HG03045 (cell line): ENCODE data around the gene GSTM3.
"Not testable (repeated sequence)": the region's sequence is repeated elsewhere in the genome, so short reads cannot be mapped to it uniquely, and the experiment has no call there.

Experiments used
- ATAC-seq: cut with Tn5 transposase; IDR thresholded peaks from one replicate; pipeline ENCODE4 v1.9.1; 2021; ENCODE audit warnings: mild to moderate bottlenecking, moderate library complexity; ENCODE audit not compliant: unreplicated experiment

Gene GSTM3

DNA sequence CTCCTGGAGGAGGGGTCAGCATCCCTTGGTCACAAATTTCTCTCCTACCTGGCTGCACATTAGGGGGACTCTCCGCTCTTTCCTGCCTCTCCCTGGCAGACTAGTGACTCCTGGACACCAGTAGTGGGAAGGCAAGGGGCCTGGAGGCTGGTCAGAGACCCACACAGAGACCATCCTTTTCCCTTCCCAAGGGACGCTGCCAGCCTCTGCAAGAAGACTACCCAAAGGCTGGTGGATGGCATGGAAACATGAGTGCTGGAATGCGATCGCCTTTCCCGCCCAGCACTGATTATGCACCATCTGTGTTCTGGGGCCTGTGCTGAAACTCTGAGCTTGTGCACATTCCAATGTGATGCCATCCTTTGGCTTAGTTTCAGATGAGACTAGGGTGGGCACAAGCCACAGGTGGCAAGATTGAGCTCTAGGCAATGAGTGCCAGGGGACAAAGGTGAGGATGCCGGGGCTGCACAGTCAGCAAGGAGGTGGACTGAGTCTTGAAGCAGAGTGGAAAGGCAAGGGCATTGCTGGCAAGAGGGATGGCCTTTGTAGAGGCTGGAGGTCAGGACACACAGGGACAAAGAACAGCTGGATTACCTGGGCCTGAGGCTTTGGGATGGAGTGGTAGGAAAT is 35.5 kb upstream of the GSTM3 start:
- ATAC-seq: no peak

DNA sequence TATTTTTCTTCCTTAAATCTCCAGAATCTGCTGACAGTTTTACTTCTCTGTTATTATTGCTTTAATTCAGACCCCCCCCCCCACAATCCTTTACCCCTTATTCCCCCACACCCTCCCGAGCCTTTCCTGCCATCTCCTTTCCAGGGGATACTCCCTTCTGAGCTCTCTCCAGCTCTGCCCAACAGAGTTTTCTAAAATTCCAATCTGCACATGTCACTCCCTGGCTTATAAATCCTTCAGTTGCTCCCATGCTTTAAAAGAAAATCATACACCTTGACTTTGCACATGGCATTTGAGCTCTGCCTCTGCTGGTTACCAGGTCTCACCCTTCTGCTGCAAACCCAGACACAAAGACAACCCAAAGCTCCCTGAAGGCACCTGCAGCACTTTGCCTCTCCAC is 34.6 kb upstream of the GSTM3 start:
- no peak for ATAC-seq

DNA sequence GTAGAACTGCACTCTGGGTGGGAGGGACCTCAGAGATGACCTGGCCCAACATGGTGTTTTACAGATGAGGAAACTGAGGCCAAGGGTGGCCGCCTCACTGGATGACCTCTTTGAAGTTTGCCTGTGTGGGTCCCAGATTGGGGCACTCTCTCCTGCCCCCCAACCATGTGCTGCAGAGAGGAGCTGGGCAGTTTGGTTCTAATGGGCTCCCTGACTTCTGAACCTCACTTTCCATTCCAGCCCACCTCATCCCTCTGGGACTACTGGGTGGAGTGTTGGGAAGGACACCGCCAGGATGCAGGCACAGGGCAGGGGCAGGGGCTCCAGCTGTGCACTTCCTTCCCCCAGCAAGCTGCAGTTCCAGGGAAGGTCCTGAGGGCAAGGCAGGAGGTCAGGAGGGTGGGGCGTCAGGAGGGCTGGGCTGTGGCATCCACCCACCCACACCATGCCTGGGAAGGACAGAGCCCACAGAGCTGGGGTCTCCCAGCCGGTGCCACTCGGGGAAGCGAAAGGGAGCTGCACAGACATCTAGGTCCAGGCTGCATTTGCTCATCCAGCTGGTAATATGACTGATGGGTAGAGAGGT is 33.2 kb upstream of the GSTM3 start:
- no peak for ATAC-seq

DNA sequence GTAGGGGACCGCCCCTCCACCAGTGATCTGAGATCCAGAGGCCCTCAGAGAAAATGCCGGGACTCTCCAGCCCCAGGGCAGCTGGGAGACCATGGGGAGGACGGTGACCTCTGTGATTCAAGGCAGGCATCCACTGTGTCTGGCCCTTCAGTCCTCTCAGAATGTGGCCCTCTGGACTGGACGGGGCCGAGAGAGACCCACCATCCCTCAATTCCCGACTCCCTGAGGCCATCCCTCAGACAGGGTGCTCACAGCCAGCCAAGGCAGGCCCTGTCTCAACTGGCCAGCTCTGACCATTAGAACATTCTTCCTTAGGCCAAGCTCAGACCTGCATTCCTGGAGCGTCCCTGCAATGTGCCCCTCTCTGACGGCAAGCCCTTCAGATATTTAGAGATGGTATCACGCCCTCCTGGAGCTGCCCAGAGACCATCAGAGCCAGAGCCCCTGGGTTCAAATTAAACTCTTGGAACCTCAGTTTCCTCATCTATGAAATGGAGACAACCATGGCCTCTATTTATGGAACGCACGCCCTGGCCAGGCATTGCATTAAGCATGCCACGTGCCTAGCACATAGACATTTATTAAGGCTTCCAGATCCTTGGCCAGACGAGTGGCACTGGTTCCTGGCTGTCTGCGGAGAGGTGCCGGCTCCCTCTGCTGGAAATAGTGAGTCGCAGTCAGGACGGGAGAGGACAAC is 32.5 kb upstream of the GSTM3 start:
- no peak for ATAC-seq

DNA sequence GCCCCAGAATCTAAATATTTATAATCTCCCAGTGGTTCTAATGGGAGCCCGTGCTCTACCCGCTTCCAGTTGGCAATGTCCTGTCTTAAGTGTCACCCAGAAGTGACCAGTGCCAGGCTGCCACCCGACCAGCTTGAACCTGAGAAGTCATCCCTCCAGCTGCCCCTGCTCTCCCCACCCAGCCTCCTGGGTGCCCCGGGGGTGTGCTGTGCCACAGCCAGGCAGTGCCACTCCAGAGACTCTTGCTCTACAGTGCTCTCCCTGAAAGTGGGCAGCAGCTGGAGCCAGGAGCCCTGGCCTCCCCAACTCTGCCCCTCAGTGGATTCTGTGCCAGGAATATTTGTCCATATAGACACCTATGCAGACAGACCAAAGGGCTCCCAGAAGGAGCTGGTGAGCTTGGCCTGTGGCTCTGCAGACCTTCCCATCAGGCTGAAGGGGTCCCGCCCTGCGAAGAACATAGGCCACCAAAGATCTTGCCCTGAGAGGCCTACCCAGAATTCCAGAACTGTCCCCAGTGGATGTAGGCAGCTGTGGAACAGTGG is 31.9 kb upstream of the GSTM3 start:
- ATAC-seq: no peak

DNA sequence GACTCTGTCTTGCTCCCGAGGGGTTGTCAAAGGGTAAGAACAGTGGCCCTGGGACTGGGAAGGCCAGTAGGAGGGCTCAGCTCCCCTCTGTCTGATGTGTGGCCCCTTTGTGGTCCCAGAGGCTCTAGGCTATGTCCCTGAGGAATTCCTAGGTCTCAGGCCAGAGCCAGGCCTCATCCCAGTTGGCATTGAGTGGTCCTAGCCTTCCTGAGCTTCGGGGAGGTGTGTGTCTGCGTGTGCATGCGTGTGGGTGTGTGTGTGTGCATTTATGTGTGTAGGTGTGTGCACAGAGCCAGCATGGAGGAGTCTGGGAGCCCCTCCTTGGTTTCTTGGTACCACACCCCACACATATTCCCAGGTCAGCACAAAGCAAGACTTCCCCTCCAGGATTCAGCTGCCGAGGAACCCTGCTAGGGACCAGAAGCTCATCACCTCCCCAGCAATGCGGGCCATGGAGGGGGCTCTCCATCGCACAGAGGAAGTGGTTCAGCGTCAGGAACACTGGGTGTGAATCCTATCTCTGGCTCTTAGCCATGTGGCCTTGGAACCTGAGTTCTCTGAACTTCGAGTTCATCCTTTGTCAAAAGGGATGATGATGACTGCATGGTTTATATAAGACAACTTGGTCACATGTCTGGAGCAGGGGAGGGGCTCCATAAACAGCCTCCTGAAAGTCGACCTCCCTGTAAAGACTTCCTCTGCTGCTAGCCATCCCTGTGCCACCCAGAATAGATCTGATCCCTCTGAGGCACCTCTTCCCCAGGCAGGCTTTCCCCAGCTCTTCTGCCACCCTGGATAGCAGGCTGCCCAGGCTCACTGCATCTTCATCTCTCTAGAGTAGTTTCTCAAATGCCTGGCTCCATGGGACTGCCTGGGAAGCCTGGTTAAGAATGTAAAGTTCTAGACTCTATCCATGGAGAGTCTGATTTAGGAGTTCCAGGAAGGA is 31.1 kb upstream of the GSTM3 start:
- ATAC-seq: no peak

DNA sequence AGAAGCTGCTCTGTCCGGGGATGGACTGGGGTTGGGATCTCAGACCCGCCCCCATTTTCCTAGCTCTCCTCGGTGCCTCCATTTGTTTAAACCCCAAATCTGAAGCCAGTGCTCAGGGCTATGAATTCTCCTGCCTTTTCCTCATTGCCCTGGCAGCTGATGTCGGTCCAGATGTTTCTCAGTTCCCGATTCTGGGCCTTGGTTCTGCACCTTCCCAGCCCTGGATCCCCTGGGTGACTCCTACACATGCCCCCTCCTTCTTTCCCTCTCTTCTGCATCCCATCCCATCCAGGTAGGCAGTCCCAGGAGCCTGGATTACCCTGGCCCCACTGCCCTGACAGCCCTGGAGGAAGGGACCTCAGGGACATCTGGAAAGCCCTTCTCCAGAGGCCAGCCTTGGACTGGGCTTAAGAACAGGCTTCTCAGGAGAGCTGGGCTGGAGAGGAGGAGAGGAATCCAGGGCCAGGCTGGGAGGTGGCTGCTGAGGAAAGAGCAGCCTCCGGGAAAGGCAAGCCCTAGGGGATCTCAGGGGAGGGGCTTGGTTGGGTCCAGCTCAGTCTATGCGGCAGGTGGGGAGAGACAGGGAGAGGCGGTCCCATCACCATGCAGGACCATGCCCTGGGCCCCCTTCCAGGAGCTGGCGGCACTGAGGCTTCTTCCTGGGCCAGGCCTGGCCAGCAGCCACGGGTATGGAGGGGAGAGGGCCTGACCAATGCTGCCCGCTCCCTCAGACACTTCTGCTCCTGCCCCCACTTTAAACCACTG is 29.7 kb upstream of the GSTM3 start:
- ATAC-seq: no peak

DNA sequence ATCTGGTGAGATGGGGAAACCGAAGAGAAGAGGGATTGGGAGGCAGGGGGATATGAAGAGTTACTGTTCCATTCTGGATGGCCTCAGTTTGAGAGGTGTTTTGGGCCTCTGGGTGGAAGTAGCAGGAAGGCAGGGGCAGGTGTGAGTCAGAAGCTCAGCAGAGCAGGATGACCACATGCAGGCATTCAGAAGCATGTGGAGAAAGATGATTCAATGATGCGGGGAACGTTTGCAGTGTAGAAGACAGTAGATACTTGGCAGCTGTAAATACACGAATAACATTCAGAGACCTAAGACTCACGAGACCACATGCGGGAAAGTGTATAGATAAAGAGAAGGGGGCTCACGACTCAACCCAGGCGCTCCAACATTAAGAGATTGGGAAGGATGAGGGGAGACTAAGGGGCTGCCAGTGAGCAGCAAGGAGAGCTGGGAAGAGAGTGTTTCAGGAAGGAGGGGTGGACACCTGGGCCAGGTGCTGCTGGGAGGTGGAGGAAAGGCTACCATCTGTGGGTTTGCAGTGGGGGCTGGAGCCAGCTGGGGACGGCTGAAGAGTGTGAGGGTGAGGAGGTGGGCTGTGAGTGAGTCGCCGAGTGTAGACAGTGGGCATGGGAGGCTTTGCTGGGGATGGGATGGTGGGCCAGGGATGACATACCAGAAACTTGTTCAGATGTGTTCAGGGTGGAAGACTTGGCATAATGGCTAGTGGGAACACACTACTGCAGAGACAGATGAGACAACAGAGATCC is 28.7 kb upstream of the GSTM3 start:
- ATAC-seq: no peak

DNA sequence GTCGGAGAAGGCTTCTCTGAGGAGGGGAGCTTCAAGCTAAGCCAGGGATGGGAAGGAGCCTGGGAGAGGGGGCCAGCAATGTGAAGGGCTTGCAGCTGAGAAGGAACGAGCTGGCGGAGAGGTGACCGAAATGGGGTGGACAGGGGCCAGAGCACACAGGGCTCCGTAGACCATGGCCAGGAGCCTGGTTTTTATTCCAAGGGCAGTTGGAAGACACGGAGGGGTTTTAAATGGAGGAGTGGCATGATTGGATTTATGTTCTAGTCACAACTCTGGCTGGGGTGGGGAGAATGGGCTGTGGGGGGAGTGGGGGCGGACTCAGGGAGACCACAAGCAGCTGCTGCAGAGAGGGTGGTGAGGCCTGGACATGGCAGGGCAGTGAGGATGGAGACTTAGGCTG is 28.0 kb upstream of the GSTM3 start:
- no peak for ATAC-seq

DNA sequence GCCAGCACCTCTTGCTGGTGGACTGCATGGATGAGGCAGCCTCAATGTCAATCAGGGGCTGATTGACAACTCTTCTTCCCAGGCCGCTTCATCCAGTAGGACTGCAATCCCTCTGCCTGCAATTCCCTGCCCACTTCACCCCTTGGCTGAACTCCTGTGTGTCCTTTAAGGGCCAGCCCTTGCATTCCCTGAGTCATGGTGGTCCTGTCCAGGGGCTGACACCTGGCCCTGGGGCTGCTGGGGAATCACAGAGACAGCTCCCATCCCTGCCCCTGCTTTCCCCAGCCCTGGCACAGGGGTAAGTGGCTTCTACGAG is 27.5 kb upstream of the GSTM3 start:
- no peak for ATAC-seq

DNA sequence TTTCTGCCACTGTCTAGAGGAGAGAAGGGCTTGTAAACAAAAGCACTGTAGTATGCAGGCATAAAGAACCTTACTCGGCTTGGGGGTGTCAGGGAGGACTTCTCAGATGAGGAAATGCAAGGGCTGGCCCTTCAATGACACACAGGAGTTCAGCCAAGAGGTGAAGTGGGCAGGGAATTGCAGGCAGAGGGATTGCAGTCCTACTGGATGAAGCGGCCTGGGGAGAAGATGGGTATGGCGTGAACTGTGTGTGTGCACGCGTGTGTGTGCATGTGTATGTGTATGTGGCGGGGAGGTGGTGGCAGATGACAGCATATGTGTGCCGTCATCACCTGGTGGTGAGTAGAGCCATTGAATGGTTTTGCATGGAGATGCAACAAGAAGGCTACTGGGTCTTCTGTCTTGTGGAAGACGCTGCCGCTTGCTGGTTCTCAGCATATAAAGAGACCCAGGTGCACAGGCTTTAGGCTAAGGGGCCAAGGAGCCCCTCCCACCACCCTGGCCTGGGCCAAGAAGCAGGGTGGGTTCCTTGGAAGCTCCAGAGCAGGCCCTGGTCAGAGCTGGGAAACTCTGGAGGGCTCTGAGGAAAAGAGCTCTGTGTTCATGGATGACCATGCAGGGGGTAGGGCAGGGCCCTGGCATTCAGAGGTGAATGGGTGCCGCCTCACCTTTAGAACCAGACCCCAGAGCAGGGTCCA is 26.9 kb upstream of the GSTM3 start:
- no peak for ATAC-seq

DNA sequence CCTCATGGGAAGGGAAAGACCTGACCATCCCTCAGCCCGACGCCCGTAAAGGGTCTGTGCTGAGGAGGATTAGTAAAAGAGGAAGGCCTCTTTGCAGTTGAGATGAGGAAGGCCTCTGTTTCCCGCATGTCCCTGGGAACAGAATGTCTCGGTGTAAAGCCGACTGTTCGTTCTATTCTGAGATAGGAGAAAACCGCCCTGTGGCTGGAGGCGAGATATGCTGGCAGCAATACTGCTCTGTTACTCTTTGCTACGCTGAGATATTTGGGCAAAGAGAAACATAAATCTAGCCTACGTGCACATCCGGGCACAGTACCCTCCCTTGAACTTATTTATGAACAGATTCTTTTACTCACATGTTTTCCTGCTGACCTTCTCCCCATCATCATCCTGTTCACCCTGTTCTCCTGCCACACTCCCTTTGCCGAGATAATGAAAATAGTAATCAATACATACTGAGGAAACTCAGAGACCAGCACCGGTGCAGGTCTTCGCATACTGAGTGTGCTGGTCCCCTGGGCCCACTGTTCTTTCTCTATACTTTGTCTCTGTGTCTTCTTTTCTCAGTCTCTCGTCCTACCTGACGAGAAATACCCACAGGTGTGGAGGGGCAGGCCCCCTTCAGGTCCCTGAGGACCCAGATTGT is 26.3 kb upstream of the GSTM3 start:
- ATAC-seq: not testable (repeated sequence)

DNA sequence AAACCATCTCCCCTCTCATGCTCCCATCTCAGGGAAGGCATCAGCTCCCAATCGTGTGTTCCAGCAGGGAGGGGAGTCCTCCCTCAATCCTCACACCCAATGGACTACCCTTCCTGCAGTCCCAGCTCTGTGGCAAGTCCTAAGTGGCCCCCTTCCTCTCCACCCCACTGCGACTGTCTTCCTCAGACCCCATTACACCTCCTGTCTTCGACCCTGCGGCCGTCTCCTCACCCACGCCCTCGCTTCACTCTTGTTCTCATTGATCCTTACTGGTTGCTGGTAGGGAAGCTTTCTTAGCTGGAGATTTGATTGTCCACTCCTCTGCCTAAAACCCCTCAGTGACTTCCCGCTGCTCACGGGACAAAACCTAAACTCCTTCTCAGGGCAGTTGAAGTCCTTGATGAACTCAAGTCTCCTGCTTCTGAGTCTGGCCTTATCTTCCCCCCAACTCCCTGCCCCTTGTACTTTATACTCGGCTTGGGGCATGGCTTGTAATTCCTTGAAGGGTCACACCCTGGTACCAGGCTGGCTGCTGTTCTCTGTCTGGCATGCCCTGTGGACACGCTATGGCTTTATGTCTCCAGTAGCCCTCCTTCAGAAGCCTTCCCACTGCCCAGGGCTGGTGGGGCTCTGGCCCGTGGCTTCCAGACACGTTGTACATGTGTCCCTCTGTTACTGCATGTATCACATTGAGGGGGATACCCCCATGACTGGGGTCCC is 25.2 kb upstream of the GSTM3 start:
- no peak for ATAC-seq

DNA sequence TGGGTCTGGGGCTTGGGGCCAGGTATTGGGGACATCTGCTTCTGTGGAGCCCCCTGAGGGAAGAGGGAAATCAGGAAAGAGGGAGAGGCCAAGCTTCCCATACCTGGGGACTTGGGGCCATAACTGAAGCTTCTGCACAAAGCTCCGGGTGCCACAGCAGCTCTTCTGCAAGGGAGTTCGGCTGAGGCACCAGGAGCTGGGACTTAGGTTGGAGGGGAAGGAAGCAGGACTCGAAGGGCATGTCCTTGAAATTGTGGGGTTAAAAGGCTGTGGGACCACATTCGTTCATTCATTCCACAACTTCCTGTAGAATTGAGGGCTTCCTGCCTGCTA is 24.6 kb upstream of the GSTM3 start:
- no peak for ATAC-seq

DNA sequence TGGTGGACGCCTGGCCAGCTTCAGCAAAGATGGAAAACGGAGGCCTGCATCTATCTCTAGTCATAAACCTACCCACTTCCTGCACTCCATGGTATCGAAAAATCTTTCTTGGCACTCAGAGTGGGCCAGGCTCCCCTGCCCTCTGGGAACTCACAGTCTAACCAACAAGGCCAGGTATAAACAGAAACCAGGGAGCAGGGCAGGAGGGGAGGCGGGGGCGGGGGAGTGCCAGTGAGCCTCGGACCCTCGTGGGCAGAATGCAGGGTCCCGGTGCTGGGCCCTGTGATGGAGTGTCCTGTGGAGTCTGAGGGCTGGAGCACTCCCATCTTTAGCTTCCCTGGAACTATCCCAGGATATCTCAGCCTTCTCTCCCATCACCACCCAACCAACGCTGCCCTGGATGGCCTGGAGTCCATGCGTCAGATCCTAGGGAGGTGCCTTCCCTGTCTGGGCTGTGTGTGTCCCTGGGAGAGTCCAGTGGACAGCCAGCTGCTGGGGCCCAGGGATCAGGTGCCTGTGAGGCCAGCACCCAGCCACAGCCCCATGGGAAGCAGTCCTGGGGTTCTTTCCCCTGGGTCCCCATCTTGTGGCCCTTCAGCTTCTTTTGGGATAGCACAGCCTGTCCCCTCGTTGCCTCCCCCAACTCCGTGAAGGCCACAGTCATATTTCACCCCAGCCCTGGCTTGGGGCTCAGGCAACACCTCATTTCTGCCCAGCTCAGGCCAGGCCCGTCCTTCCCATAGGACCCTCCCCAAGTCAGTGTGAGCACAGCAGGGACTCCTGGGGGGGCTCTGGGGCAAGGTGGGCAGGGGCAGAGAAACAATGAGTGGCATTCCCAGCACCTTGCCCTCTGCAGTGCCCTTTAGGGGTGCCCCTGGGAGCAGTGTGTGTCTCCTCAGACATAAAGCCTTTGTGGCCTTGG is 24.0 kb upstream of the GSTM3 start:
- no peak for ATAC-seq

DNA sequence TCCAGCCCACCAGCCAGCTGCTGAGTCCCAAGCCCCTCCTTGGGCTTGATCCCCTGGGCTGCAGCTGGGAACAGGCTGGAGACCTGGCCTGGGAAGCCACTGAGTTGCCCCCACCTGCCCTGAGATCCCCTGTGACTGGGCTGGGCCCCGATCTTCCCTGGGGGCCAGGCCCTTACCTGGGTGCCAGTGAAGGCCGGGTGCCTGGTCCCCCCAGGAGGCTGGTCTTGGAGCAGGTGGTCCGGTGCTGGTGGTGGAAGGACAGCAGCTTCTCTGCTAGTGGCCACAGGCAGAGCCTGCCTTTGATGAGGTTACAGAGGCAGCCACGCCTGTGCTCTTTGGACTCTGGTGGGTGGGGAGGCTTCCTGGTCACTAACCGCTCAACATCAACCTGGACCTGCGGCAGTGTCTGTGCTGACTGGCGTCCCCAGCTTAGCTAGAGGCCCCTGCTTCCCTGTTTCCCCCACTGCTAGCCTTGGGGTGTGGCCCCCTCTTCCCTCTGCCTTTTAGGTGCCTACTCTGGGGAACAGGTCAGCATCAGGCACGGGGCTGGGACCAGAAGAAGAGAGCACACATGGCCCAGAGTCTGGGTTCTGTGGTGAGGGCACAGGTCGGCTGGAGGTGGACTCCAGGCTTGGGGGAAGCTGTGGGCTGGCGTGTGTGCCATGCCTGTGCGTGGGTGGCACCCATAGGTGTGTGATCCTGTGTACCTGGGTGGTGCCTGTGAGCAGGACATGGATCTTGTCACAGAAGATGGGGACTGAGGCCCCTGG is 23.0 kb upstream of the GSTM3 start, which contains the start of gene EPS8L3:
TSS of gene EPS8L3 (minus strand) at position 278 of the 770 bp plus-strand sequence. CDS start 2,174 bp downstream, outside the sequence.
- ATAC-seq: no peak
